Measurements from ENCODE around the gene CLN3. TPM values are rescaled to one million over a fixed set of nuclear protein-coding genes. Genes with fewer than 3 reads are reported as not detected.

CLN3 gene
- total and polyA plus RNA-seq, 2 of the 13 experiments (the other 11 are each of a cell fraction or from before 2014, with no cell fraction given): 23.4 to 46.8 TPM

GRCh38 chr16:28491970-28492474, at the start of gene CLN3 (continued):
- TF ChIP-seq ZNF792 (CRISPR knock-in tag; IDR thresholded peaks at IDR 0.05) (0 out of 2 replicates have a peak, but pooled peaks have one; percentile 37), JUN (CRISPR knock-in tag; IDR thresholded peaks at IDR 0.05) (no peak), SNAI1 (CRISPR knock-in tag; IDR thresholded peaks at IDR 0.05; ENCODE audit: borderline replicate concordance) (peak; percentile 71; the same call in 1 of the 2 replicates), ZSCAN12 (CRISPR knock-in tag; IDR thresholded peaks at IDR 0.05) (no peak), POGZ (CRISPR knock-in tag; IDR thresholded peaks at IDR 0.05) (peak; percentile 86), ZNF678 (CRISPR knock-in tag; IDR thresholded peaks at IDR 0.05) (no peak), ZNF569 (CRISPR knock-in tag; IDR thresholded peaks at IDR 0.05; ENCODE audit: borderline replicate concordance) (no peak), MEF2D (CRISPR knock-in tag; IDR thresholded peaks at IDR 0.05) (peak; percentile 66; the same call in 1 of the 2 replicates), SNAPC5 (CRISPR knock-in tag; IDR thresholded peaks at IDR 0.05; ENCODE audit: borderline replicate concordance) (no peak), RCOR2 (CRISPR knock-in tag; IDR thresholded peaks at IDR 0.05) (no peak), NR1H2 (CRISPR knock-in tag; IDR thresholded peaks at IDR 0.05; ENCODE audit: borderline replicate concordance, low read depth) (no peak), ZNF549 (CRISPR knock-in tag; IDR thresholded peaks at IDR 0.05) (no peak)
- TF ChIP-seq, protein P1, sequence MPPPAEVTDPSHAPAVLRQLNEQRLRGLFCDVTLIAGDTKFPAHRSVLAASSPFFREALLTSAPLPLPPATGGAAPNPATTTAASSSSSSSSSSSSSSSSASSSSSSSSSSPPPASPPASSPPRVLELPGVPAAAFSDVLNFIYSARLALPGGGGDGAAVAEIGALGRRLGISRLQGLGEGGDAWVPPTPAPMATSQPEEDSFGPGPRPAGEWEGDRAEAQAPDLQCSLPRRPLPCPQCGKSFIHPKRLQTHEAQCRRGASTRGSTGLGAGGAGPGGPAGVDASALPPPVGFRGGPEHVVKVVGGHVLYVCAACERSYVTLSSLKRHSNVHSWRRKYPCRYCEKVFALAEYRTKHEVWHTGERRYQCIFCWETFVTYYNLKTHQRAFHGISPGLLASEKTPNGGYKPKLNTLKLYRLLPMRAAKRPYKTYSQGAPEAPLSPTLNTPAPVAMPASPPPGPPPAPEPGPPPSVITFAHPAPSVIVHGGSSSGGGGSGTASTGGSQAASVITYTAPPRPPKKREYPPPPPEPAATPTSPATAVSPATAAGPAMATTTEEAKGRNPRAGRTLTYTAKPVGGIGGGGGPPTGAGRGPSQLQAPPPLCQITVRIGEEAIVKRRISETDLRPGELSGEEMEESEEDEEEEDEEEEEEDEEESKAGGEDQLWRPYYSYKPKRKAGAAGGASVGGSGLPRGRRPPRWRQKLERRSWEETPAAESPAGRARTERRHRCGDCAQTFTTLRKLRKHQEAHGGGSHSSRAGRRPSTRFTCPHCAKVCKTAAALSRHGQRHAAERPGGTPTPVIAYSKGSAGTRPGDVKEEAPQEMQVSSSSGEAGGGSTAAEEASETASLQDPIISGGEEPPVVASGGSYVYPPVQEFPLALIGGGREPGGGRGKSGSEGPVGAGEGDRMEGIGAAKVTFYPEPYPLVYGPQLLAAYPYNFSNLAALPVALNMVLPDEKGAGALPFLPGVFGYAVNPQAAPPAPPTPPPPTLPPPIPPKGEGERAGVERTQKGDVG (CRISPR knock-in tag; IDR thresholded peaks at IDR 0.05; ENCODE audit: borderline replicate concordance): no peak
- TF ChIP-seq, protein P2, sequence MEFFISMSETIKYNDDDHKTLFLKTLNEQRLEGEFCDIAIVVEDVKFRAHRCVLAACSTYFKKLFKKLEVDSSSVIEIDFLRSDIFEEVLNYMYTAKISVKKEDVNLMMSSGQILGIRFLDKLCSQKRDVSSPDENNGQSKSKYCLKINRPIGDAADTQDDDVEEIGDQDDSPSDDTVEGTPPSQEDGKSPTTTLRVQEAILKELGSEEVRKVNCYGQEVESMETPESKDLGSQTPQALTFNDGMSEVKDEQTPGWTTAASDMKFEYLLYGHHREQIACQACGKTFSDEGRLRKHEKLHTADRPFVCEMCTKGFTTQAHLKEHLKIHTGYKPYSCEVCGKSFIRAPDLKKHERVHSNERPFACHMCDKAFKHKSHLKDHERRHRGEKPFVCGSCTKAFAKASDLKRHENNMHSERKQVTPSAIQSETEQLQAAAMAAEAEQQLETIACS (CRISPR knock-in tag; IDR thresholded peaks at IDR 0.05): no peak
- TF ChIP-seq, protein P3, sequence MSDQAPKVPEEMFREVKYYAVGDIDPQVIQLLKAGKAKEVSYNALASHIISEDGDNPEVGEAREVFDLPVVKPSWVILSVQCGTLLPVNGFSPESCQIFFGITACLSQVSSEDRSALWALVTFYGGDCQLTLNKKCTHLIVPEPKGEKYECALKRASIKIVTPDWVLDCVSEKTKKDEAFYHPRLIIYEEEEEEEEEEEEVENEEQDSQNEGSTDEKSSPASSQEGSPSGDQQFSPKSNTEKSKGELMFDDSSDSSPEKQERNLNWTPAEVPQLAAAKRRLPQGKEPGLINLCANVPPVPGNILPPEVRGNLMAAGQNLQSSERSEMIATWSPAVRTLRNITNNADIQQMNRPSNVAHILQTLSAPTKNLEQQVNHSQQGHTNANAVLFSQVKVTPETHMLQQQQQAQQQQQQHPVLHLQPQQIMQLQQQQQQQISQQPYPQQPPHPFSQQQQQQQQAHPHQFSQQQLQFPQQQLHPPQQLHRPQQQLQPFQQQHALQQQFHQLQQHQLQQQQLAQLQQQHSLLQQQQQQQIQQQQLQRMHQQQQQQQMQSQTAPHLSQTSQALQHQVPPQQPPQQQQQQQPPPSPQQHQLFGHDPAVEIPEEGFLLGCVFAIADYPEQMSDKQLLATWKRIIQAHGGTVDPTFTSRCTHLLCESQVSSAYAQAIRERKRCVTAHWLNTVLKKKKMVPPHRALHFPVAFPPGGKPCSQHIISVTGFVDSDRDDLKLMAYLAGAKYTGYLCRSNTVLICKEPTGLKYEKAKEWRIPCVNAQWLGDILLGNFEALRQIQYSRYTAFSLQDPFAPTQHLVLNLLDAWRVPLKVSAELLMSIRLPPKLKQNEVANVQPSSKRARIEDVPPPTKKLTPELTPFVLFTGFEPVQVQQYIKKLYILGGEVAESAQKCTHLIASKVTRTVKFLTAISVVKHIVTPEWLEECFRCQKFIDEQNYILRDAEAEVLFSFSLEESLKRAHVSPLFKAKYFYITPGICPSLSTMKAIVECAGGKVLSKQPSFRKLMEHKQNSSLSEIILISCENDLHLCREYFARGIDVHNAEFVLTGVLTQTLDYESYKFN (CRISPR knock-in tag; conservative IDR thresholded peaks at IDR 0.05): peak; percentile 60
- TF ChIP-seq, protein P4, sequence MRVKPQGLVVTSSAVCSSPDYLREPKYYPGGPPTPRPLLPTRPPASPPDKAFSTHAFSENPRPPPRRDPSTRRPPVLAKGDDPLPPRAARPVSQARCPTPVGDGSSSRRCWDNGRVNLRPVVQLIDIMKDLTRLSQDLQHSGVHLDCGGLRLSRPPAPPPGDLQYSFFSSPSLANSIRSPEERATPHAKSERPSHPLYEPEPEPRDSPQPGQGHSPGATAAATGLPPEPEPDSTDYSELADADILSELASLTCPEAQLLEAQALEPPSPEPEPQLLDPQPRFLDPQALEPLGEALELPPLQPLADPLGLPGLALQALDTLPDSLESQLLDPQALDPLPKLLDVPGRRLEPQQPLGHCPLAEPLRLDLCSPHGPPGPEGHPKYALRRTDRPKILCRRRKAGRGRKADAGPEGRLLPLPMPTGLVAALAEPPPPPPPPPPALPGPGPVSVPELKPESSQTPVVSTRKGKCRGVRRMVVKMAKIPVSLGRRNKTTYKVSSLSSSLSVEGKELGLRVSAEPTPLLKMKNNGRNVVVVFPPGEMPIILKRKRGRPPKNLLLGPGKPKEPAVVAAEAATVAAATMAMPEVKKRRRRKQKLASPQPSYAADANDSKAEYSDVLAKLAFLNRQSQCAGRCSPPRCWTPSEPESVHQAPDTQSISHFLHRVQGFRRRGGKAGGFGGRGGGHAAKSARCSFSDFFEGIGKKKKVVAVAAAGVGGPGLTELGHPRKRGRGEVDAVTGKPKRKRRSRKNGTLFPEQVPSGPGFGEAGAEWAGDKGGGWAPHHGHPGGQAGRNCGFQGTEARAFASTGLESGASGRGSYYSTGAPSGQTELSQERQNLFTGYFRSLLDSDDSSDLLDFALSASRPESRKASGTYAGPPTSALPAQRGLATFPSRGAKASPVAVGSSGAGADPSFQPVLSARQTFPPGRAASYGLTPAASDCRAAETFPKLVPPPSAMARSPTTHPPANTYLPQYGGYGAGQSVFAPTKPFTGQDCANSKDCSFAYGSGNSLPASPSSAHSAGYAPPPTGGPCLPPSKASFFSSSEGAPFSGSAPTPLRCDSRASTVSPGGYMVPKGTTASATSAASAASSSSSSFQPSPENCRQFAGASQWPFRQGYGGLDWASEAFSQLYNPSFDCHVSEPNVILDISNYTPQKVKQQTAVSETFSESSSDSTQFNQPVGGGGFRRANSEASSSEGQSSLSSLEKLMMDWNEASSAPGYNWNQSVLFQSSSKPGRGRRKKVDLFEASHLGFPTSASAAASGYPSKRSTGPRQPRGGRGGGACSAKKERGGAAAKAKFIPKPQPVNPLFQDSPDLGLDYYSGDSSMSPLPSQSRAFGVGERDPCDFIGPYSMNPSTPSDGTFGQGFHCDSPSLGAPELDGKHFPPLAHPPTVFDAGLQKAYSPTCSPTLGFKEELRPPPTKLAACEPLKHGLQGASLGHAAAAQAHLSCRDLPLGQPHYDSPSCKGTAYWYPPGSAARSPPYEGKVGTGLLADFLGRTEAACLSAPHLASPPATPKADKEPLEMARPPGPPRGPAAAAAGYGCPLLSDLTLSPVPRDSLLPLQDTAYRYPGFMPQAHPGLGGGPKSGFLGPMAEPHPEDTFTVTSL (CRISPR knock-in tag; IDR thresholded peaks at IDR 0.05; ENCODE audit: borderline replicate concordance): no peak

All from HepG2 (cell line).